Sigmoid colon (tissue), 7 donors: ENCODE results near the gene GTF2E1. TPM values are rescaled to one million over a fixed set of nuclear protein-coding genes. Genes with fewer than 3 reads are reported as not detected.
"Not testable (repeated sequence)": the region's sequence is repeated elsewhere in the genome, so short reads cannot be mapped to it uniquely, and the experiment has no call there.

Experiments
- DNase-seq: peaks from one replicate; pipeline ENCODE4 v3.0.0-alpha.2; 2019
- H3K27ac ChIP-seq, 4 donors: fragments of 200-600 bp; sonication (generic); one replicate each; pipeline ENCODE4 v1.5.1; 2016 to 2019; ENCODE audit warnings: mild to moderate bottlenecking in 1 of 4
- H3K27me3 ChIP-seq, 3 donors: fragments of 200-600 bp; sonication (generic); one replicate each; pipeline ENCODE4 v1.5.1; 2019; ENCODE audit warnings: mild to moderate bottlenecking in 1 of 3
- H3K36me3 ChIP-seq, 4 donors: fragments of 200-600 bp; sonication (generic); one replicate each; pipeline ENCODE4 v1.5.1; 2016 to 2019
- H3K4me1 ChIP-seq, 4 donors: fragments of 200-600 bp; sonication (generic); one replicate each; pipeline ENCODE4 v1.5.1; 2017 to 2019
- H3K4me3 ChIP-seq, 4 donors: fragments of 200-600 bp; sonication (generic); one replicate each; pipeline ENCODE4 v1.5.1; 2017 to 2019; ENCODE audit warnings: mild to moderate bottlenecking in 2 of 4, moderate library complexity in 1 of 4
- H3K9me3 ChIP-seq, 4 donors: fragments of 200-600 bp in 3 of 4; sonication (generic) in 3 of 4; one replicate each; pipeline versions ENCODE4 v1.5.1 to v1.6.1; 2013 to 2019
- CTCF ChIP-seq, 4 experiments: fragments of 450-650 bp in 3 of 4; fragments of 200-600 bp in 1 of 4; IDR thresholded peaks; one replicate each; pipeline ENCODE4 v1.5.1; 2016 to 2019; ENCODE audit warnings: antibody characterized with exemption in 4 of 4, mild to moderate bottlenecking in 3 of 4, moderate library complexity in 2 of 4
- EP300 ChIP-seq, 4 donors: sonication (generic); formaldehyde crosslinking; IDR thresholded peaks; one replicate each; pipeline ENCODE4 v1.6.1; 2017; ENCODE audit warnings: antibody characterized with exemption in 4 of 4
- POLR2A ChIP-seq, 2 donors: fragments of 450-650 bp; IDR thresholded peaks; one replicate each; pipeline ENCODE4 v1.6.1; 2016; ENCODE audit warnings: antibody characterized with exemption in 2 of 2, mild to moderate bottlenecking in 2 of 2, moderate library complexity in 2 of 2
- POLR2AphosphoS5 ChIP-seq, 4 donors: sonication (generic); formaldehyde crosslinking; IDR thresholded peaks; one replicate each; pipeline ENCODE4 v1.6.1; 2017; ENCODE audit warnings: antibody characterized with exemption in 4 of 4
- WGBS, 2 donors: extraction: QIAGEN DNeasy Blood & Tissue Kit; methylation state at CpG; one replicate each; pipeline ENCODE4 v1.1.7; 2013; 5-methylcytosine and 5-hydroxymethylcytosine counted together
- intact Hi-C: fragments of 100-400 bp; cut with DNase I; formaldehyde crosslinking; loops from one replicate; pipeline ENCODE4 v1.15.1; 2023
- polyA plus RNA-seq, 3 donors: library from polyadenylated mRNA; stranded (reverse); fragments of 200-250 nt; gene quantifications; one replicate each; pipeline ENCODE4 v1.2.3, GENCODE V29; 2013
- total RNA-seq, 4 donors: library from RNA; depleted of rRNA; stranded (reverse); fragments of >200 nt; gene quantifications; one replicate each; pipeline ENCODE4 v1.1.0, GENCODE V29; 2016
- donor health status: healthy with polysubstance abuse.
- donor health status: Bipolar disorder and iron deficiency.
- donor health status: healthy.

Gene GTF2E1
- total and polyA plus RNA-seq, 7 donors, result 3.6 to 12.5 (median 7.3) TPM

DNA sequence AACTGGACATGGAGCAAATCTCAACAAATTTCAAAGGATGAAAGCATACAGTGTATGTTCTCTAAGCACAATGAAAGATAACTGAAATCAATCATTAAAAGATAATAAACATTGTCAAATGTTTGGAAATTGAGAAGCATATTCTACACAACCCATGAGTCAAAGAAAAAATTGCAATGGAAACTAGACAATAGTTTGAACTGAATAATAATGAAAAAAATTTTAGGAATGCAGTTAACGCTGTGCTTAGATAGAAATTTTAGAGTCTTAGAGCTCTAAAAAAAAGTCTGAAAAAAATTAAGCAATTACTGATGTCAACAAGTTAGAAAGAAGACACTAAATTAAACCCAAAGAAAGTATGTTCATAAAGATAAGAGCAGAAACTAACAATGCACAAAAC is 15.8 kb upstream of the GTF2E1 start:
- no peaks in the 10 kb centered on the region for H3K27me3 ChIP-seq
- no peak overlapping the region for H3K4me3 ChIP-seq
- DNase-seq, result no peak
- H3K27ac ChIP-seq, result no peak overlapping the region
- TF ChIP-seq POLR2AphosphoS5 (IDR thresholded peaks at IDR 0.05), result no peak
- no peak for TF ChIP-seq CTCF (IDR thresholded peaks at IDR 0.05)
- TF ChIP-seq EP300 (IDR thresholded peaks at IDR 0.05), result no peak
- TF ChIP-seq POLR2A (IDR thresholded peaks at IDR 0.05), result no peak
- WGBS, 2 donors, result 95 to 100% methylated on average over 1 of the region's 1 CpG
- intact Hi-C loops, result no loop called here
- no peaks in the 10 kb centered on the region for H3K9me3 ChIP-seq
- peaks cover 0 to 5% (median 0%) of the 10 kb centered on the region in 4 donors for H3K36me3 ChIP-seq
- no peaks in the 10 kb centered on the region for H3K4me1 ChIP-seq

DNA sequence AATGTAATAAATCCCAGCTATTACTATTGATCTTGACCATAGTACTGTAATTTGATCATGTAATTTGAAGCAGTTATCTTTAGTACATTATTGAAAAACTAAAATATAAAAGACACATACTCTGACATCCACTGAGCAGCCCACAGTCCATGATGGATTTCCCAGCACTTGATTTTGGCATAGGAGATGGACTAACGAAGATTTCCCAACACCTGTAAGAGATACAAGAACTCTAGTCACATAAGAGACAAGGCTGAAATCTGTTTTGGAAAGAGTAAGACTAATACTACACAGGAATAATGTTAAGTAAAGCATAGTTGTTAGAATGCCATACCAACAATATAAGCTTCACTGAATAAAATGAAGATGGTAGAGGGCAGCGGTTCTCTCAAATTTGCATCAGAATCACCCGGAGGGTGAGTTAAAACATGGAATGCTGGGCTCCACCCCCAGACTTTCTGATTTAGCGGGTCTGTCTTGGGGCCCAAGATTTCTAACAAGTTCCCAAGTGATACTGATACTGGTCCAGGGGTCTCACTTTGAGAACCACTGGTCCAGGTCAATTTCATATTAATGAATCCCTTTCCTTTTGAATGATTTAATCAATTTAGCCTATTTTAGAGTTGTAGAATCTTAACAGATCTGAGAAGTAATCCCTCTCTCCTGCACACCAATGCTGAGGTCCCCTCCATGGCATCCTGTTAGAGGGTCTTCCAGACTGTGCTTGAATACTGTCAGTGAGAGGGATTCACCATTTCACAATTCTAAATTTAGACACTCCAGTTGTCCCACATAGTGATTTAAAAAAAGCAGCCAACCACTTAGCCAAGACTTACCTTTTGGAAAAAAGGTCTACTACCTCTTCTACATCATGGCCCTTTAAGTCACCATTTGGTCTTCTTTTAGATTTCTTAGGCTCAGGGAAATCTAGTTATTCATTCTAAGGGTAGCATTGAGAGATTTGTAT is 11.7 kb upstream of the GTF2E1 start:
- intact Hi-C loops, result no loop called here
- no peaks in the 10 kb centered on the region for H3K4me1 ChIP-seq
- TF ChIP-seq POLR2A (IDR thresholded peaks at IDR 0.05) (no peak), POLR2AphosphoS5 (IDR thresholded peaks at IDR 0.05) (no peak), CTCF (IDR thresholded peaks at IDR 0.05) (no peak), EP300 (IDR thresholded peaks at IDR 0.05) (no peak)
- H3K27ac ChIP-seq, result no peak overlapping the region
- no peak overlapping the region for H3K4me3 ChIP-seq
- H3K9me3 ChIP-seq, result no peaks in the 10 kb centered on the region
- WGBS, 2 donors, result 93 to 96% methylated on average over 4 of the region's 4 CpGs
- no peaks in the 10 kb centered on the region for H3K27me3 ChIP-seq
- H3K36me3 ChIP-seq, result peaks cover 0 to 5% (median 0%) of the 10 kb centered on the region in 4 donors
- DNase-seq, result no peak

GRCh38 chr3:120738006-120738405 is 4.5 kb upstream of the GTF2E1 start:
- H3K27ac ChIP-seq, DNase-seq, H3K27me3 ChIP-seq, H3K36me3 ChIP-seq, H3K4me1 ChIP-seq, intact Hi-C loops, H3K9me3 ChIP-seq, H3K4me3 ChIP-seq: not testable (repeated sequence)
- WGBS, 2 donors, result 93 to 94% methylated on average over 8 of the region's 8 CpGs

DNA sequence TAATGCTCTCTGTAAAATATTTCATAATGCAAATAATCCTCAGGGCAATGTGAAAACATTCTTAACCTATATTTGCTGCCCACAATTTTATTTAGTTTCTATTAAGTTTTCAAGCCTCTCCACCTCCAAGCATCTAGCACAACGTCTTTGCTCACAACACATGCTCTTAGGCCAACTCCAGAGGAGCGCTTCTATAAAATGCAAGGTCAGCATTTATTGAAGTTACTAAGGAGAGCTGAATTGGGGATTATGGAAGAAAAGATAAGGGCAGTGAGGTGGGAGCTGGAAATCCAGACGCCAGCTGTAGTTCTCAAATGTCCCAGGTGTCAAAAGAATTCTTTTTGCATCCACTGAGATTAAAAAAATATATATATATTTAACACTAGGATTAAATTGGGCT is 1.2 kb upstream of the GTF2E1 start:
- no peak for DNase-seq
- intact Hi-C loops, result loop anchor here (5.0 kb wide), 3 partner anchors 144 to 644 kb away; partner anchors contain the start of gene NDUFB4
- H3K4me3 ChIP-seq, result peak overlapping the region in 3 of 4 donors; percentile 79 to 94 (median 90)
- TF ChIP-seq EP300 (IDR thresholded peaks at IDR 0.05) (no peak), CTCF (IDR thresholded peaks at IDR 0.05) (no peak), POLR2A (IDR thresholded peaks at IDR 0.05) (no peak), POLR2AphosphoS5 (IDR thresholded peaks at IDR 0.05) (no peak)
- H3K4me1 ChIP-seq, result peaks cover 0 to 19% (median 10%) of the 10 kb centered on the region in 4 donors
- WGBS, 2 donors, result 73 to 82% methylated on average over 3 of the region's 3 CpGs
- no peaks in the 10 kb centered on the region for H3K9me3 ChIP-seq
- H3K36me3 ChIP-seq, result peaks cover 0 to 5% (median 0%) of the 10 kb centered on the region in 4 donors
- H3K27me3 ChIP-seq, result no peaks in the 10 kb centered on the region
- no peak overlapping the region for H3K27ac ChIP-seq

- DNase-seq, result no peak
- no peaks in the 10 kb centered on the region for H3K27me3 ChIP-seq
- WGBS, 2 donors, result 9 to 10% methylated on average over 10 of the region's 10 CpGs
- intact Hi-C loops, result loop anchor here (1.0 to 5.0 kb wide), 4 partner anchors 145 to 645 kb away; partner anchors contain the start of genes NDUFB4 and STXBP5L
- H3K4me1 ChIP-seq, result peaks cover 0 to 19% (median 10%) of the 10 kb centered on the region in 4 donors
- peak overlapping the region; percentile 79 to 94 (median 87) for H3K4me3 ChIP-seq
- no peaks in the 10 kb centered on the region for H3K9me3 ChIP-seq
- peak overlapping the region; percentile 89 to 93 (median 92) for H3K27ac ChIP-seq
- TF ChIP-seq EP300 (IDR thresholded peaks at IDR 0.05) (no peak), CTCF (IDR thresholded peaks at IDR 0.05) (peak in 1 of 4 experiments; percentile 7), POLR2AphosphoS5 (IDR thresholded peaks at IDR 0.05) (peak in 1 of 4 donors; percentile 7), POLR2A (IDR thresholded peaks at IDR 0.05) (no peak)
- H3K36me3 ChIP-seq, result peaks cover 0 to 5% (median 0%) of the 10 kb centered on the region in 4 donors
These were observed 727 bp upstream of the GTF2E1 start for GRCh38 chr3:120741837-120742197.
